ENCODE measurements around the gene TNFRSF1A.

The TNFRSF1A gene

DNA sequence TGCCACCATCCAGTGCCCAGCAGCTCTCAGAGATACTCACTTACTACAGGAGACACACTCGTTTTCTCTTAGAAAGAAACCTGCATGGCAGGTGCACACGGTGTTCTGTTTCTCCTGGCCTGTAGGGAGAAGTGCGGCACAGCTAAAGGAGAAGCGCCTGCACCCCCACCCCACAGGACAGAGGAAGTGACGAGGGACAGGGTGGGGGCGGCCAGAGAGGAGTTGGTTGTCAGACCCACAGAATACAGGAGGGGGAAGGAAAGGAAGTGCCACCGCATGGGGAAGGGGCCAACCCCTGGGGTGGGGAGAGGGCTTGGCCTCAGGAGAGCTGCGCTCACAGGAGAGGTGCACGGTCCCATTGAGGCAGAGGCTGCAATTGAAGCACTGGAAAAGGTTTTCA is 8.8 kb downstream of the TNFRSF1A start:
- no peak overlapping the region for H3K27ac ChIP-seq
- TF ChIP-seq, protein P1, sequence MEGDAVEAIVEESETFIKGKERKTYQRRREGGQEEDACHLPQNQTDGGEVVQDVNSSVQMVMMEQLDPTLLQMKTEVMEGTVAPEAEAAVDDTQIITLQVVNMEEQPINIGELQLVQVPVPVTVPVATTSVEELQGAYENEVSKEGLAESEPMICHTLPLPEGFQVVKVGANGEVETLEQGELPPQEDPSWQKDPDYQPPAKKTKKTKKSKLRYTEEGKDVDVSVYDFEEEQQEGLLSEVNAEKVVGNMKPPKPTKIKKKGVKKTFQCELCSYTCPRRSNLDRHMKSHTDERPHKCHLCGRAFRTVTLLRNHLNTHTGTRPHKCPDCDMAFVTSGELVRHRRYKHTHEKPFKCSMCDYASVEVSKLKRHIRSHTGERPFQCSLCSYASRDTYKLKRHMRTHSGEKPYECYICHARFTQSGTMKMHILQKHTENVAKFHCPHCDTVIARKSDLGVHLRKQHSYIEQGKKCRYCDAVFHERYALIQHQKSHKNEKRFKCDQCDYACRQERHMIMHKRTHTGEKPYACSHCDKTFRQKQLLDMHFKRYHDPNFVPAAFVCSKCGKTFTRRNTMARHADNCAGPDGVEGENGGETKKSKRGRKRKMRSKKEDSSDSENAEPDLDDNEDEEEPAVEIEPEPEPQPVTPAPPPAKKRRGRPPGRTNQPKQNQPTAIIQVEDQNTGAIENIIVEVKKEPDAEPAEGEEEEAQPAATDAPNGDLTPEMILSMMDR (conservative IDR thresholded peaks at IDR 0.05): no peak

DNA sequence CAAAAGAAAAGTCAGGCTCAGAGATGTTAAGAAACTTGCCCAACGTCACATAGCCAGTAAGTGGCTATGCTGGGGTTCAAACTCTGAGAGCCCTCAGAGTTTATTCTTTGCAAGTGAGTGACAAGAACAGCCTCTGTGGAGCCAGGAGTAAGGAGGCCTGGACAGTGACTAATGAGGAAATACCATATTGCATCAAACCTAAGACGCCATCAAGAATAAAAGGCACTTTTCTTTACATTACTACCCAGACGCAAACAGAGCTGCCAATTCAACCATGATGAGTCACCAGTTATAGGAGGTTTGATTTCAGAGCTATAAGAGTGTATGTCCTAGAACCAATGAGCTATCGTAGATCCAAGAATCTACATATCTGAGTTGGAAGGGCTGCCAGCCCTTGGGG is 9.4 kb downstream of the TNFRSF1A start:
- no peak overlapping the region for H3K27ac ChIP-seq

GRCh38 chr12:6330999-6331714 is 10.7 kb downstream of the TNFRSF1A start:
- TF ChIP-seq, protein P1 (conservative IDR thresholded peaks at IDR 0.05): no peak
- no peak overlapping the region for H3K27ac ChIP-seq

More for the DNA sequence above, 9.4 kb downstream of the TNFRSF1A start:
- TF ChIP-seq, protein P1 (conservative IDR thresholded peaks at IDR 0.05): no peak

- TF ChIP-seq, protein P1 (conservative IDR thresholded peaks at IDR 0.05): no peak
- H3K27ac ChIP-seq: no peak overlapping the region
These were observed 11.7 kb downstream of the TNFRSF1A start for GRCh38 chr12:6330192-6330591.

DNA sequence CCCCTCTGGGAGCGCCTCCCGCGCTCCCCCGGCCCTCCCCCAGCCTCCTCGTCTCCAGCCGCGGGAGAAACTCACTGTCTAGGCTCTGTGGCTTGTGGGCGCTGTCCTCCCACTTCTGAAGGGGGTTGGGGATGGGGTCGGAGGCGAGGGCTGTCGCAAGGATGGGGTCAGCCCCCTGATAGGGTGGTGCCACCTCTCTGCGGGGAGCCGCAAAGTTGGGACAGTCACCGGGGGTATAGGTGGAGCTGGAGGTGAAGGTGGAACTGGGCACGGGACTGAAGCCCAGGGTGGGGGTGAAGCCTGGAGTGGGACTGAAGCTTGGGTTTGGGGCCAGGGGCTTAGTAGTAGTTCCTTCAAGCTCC is 12.2 kb downstream of the TNFRSF1A start:
- TF ChIP-seq, protein P1 (conservative IDR thresholded peaks at IDR 0.05): no peak
- H3K27ac ChIP-seq: no peak overlapping the region

DNA sequence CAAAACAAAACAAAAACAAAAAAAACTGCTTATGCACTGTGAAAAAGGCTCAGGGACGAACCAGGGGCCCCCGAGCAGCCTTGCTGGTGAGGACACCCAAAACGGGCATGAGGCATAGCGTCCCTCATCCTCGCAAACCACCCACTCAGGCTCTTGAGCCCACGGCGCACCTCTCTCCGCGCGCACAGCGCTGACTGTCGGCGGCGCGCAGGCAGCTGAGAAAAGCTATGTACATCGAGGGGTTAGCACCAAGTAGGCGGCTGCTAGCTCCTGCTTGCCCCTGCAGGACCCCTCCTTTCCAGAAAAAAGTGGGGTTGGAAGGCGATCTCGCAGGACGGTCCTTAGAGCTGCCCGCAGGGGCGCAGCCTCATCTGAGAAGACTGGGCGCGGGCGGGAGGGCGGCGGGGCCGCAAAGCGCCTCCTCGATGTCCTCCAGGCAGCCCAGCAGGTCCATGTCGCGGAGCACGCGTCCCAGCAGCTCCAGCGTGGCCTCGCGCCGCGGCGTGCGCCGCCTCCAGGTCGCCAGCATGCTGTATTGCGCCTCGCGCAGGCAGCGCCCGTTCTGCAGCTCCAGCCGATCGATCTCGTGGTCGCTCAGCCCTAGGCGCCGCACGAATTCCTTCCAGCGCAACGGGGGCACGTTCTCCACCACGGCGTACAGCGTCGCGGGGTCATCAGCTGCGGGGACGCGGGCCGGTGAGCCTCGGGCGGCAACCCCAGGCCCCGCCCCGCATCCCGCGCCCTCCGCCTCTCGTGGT is 12.8 kb downstream of the TNFRSF1A start:
- H3K27ac ChIP-seq: no peak overlapping the region

More for the DNA sequence above, 12.8 kb downstream of the TNFRSF1A start:
- TF ChIP-seq, protein P1 (conservative IDR thresholded peaks at IDR 0.05): no peak

Data from VCaP (cell line).